Gastrocnemius medialis (tissue), 4 donors: Measurements from ENCODE around the gene CORIN.

ENCODE experiments used
- POLR2A ChIP-seq, 2 donors: fragments of 450-650 bp; IDR thresholded peaks; one replicate each; pipeline ENCODE4 v1.6.1; 2017; ENCODE audit warnings: antibody characterized with exemption in 2 of 2, mild to moderate bottlenecking in 2 of 2, moderate library complexity in 2 of 2
- TF ChIP-seq, protein P1 (sequence below), 5 experiments: fragments of 450-650 bp in 3 of 5; fragments of 200-600 bp in 2 of 5; sonication (generic) in 2 of 5; IDR thresholded peaks in 4 of 5; conservative IDR thresholded peaks in 1 of 5; 1 replicate in 4 of 5; 2 replicates in 1 of 5; pipeline ENCODE4 v1.5.1; 2016 to 2019; ENCODE audit warnings: antibody characterized with exemption in 5 of 5, mild to moderate bottlenecking in 3 of 5, moderate library complexity in 3 of 5

DNA sequence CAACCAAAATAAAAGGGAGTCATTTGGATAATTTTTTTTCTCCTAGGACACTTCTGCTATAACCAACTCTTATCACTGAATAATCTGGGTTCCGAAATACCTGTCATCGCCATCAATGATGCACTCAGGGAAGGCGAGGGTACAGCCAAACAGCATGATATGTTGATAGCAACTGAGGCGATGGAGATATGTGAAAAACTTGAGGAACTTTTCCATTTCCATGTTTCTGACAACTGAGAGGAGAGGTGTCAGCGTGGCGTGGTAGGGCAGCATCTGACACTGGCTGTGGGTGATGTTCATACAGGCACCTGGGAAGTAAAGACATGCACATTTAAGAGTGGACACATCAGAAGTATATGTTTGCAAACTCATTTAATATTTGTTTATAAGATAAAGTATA, 74.6 kb downstream of the CORIN start:
- TF ChIP-seq POLR2A (IDR thresholded peaks at IDR 0.05): no peak
- TF ChIP-seq, protein P1, sequence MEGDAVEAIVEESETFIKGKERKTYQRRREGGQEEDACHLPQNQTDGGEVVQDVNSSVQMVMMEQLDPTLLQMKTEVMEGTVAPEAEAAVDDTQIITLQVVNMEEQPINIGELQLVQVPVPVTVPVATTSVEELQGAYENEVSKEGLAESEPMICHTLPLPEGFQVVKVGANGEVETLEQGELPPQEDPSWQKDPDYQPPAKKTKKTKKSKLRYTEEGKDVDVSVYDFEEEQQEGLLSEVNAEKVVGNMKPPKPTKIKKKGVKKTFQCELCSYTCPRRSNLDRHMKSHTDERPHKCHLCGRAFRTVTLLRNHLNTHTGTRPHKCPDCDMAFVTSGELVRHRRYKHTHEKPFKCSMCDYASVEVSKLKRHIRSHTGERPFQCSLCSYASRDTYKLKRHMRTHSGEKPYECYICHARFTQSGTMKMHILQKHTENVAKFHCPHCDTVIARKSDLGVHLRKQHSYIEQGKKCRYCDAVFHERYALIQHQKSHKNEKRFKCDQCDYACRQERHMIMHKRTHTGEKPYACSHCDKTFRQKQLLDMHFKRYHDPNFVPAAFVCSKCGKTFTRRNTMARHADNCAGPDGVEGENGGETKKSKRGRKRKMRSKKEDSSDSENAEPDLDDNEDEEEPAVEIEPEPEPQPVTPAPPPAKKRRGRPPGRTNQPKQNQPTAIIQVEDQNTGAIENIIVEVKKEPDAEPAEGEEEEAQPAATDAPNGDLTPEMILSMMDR (IDR thresholded peaks at IDR 0.05 in 4 of 5, conservative IDR thresholded peaks at IDR 0.05 in 1 of 5): no peak
